ENCODE data around the gene NOTCH4. TPM values are rescaled to one million over a fixed set of nuclear protein-coding genes. Genes with fewer than 3 reads are reported as not detected.
A peak's percentile ranks its signal among the peaks of the same experiment; 100 is the strongest.
"Not testable (repeated sequence)": the region's sequence is repeated elsewhere in the genome, so short reads cannot be mapped to it uniquely, and the experiment has no call there.

The NOTCH4 gene
- total and polyA plus RNA-seq, 7 donors = 1.2 to 23.0 (median 5.4) TPM

DNA sequence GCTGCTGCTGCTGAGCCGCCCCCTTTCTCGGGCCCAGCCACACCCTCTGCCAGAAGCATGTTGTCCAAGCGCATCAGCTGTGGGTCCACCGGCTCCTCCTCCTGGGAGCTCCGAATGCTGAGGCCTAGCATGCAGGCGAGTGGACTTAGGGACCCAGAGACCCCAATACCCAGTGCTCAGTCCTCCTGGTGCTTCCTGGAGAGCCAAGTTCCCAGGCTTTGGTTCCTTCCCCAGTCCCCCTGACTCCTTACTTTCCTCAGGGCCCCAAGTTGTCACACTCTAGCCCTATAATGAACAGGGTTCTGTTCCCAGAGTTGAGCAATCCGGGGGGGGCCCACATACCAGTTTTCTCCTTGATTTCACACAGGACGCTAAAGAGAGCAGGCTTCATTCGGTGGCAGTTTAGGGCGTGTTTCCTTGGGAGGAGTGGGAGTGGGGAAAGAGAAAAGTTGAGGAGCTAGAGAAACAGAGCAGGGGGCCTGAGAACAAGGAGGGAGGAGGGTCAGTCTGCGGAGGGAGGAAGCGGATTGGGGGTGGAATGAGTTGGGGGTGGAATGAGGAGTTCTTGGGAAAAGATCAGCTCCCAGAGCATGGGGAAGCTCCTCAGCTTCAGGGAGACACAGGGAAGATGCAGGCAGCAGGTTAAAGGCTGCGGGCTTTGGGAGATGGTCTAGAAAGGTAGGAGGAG lies 35.3 kb downstream of the NOTCH4 start:
- Histone ChIP-seq H3K27ac (peak overlapping the region; percentile 93 to 100 (median 96)), H3K4me1 (peaks cover 0 to 63% (median 50%) of the 10 kb centered on the region in 4 donors), H3K9me3 (no peaks in the 10 kb centered on the region), H3K4me3 (peak overlapping the region; percentile 76 to 98 (median 92)), H3K36me3 (peaks cover 0 to 25% (median 13%) of the 10 kb centered on the region in 4 donors), H3K27me3 (no peaks in the 10 kb centered on the region)
- 26 to 41% methylated on average over 13 of the region's 13 CpGs for WGBS, 2 donors
- peak; percentile 81 for DNase-seq
- TF ChIP-seq POLR2AphosphoS5 (IDR thresholded peaks at IDR 0.05) (peak in 2 of 4 donors; percentile 14 to 47), POLR2A (IDR thresholded peaks at IDR 0.05) (no peak), EP300 (IDR thresholded peaks at IDR 0.05) (no peak)
- TF ChIP-seq, protein P1, sequence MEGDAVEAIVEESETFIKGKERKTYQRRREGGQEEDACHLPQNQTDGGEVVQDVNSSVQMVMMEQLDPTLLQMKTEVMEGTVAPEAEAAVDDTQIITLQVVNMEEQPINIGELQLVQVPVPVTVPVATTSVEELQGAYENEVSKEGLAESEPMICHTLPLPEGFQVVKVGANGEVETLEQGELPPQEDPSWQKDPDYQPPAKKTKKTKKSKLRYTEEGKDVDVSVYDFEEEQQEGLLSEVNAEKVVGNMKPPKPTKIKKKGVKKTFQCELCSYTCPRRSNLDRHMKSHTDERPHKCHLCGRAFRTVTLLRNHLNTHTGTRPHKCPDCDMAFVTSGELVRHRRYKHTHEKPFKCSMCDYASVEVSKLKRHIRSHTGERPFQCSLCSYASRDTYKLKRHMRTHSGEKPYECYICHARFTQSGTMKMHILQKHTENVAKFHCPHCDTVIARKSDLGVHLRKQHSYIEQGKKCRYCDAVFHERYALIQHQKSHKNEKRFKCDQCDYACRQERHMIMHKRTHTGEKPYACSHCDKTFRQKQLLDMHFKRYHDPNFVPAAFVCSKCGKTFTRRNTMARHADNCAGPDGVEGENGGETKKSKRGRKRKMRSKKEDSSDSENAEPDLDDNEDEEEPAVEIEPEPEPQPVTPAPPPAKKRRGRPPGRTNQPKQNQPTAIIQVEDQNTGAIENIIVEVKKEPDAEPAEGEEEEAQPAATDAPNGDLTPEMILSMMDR (IDR thresholded peaks at IDR 0.05) = no peak
- intact Hi-C loops (cut with DNase I) = loop anchor here (5.0 kb wide), 1 partner anchor 646 kb away; the partner anchor contains the start of gene DDX39B

DNA sequence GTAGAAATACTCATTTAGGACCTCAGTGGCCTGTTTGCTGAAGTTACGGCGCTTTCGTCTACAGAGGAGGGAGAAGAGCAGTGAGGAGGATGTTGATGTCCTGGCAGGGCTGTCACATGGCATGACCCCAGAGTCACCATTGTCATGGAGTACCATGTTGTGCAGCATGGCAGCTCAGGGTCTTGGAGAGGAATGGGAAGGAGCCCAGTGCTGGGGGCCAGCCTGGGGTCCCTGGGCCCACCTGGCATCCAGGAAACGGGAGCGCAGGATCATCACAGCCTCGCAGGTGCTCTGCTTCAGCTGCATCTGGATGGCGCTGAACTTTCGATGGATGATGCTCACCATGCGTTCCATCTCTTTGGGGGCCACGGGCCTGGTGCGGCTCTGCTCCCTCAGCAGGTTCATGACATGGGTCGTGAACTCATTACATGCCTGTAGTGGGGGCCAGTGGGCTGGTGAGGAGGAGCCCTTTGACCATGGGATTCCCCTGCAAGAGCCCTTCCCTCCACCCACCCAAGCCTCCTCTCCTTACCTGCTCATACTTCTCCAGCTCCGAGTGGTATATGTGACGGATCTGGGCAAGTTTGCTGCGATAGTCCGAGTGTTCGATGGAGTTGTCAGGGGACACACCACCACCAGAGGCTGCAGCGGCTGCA lies 36.0 kb downstream of the NOTCH4 start:
- 79 to 85% methylated on average over 18 of the region's 18 CpGs for WGBS, 2 donors

DNA sequence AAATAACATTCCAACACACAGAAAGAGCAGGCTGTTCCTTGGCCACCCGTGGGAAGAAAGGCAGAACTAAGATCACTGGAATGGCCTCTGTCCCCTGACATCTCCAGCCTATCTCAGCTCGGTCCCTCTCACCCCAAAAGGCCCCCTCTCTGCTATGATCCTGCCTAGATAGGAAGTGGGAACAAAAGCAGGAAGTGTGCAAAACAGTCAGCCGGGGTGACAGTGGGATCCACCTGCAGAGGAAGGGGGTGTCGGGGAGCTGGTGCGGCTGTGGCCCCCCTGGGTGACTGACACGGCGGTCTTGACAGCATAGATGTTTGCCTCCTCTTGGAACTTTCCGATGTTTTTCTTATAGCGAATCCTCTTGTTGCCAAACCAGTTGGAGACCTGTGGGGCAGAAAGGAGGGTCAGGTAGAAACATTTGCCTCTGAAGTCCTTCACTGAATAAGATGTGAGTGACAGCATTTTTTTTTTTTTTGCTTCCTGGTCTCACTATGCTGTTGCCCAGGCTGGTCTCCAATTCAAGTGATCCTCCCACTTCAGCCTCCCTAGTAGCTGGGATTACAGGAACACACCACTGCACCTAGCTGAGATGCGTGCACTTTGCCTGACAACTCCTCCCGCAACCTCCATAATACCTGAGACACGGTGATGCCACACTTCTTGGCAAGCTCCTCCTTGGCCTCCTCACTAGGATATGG lies 36.7 kb downstream of the NOTCH4 start:
- TF ChIP-seq POLR2A (IDR thresholded peaks at IDR 0.05) (no peak), EP300 (IDR thresholded peaks at IDR 0.05) (no peak), POLR2AphosphoS5 (IDR thresholded peaks at IDR 0.05) (no peak)
- TF ChIP-seq, protein P1 (IDR thresholded peaks at IDR 0.05) = no peak
- WGBS, 2 donors = 57 to 78% methylated on average over 12 of the region's 12 CpGs
- Histone ChIP-seq H3K9me3 (no peaks in the 10 kb centered on the region), H3K4me1 (peaks cover 0 to 62% (median 49%) of the 10 kb centered on the region in 4 donors), H3K27me3 (no peaks in the 10 kb centered on the region), H3K36me3 (peaks cover 0 to 39% (median 13%) of the 10 kb centered on the region in 4 donors), H3K27ac (peak overlapping the region; percentile 83 to 100 (median 96)), H3K4me3 (no peak overlapping the region)
- intact Hi-C loops (cut with DNase I) = loop anchor here (5.0 kb wide), 1 partner anchor 645 kb away; the partner anchor contains the start of gene DDX39B
- DNase-seq = no peak

More for the DNA sequence above, 36.0 kb downstream of the NOTCH4 start:
- peak overlapping the region; percentile 93 to 100 (median 96) for H3K27ac ChIP-seq
- intact Hi-C loops (cut with DNase I) = loop anchor here (5.0 kb wide), 1 partner anchor 646 kb away; the partner anchor contains the start of gene DDX39B
- H3K27me3 ChIP-seq, DNase-seq, H3K9me3 ChIP-seq: not testable (repeated sequence)
- H3K4me1 ChIP-seq = peaks cover 0 to 63% (median 50%) of the 10 kb centered on the region in 4 donors
- peak overlapping the region in 3 of 4 donors; percentile 92 to 98 (median 93) for H3K4me3 ChIP-seq
- H3K36me3 ChIP-seq = peaks cover 0 to 32% (median 13%) of the 10 kb centered on the region in 4 donors

DNA sequence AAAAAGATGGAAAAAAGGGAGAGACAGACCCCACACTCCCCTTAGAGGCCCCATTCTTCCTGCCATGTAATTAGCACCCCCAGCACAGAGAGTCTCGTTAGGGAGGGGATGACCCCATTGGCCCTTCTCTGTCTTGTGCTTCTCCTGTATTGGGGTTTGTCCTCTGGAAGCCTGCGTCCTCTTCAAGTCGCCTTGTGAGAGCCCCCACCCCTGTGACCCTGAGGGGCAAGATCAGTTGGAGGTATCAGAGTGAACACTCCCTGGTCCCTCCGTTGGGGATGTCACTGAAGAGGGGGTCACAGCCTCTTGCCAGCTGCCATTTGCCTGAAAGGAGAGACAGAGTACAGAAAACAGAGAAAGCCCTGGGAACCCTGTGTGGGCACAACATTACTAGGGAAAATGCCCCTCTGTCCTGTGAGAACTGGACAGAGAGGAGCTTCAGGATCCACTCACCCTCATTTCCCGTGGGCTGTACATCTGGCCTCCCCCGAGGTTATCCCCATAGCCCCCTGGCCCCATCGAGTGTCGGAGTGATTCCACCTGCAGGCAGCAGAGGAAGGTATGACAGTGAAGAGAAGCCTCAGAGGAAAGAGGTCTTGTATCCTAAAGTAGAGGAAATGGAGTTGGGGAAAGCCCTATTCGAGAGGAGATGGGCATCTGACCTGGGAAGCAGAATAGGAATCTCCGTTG lies 37.6 kb downstream of the NOTCH4 start:
- not testable (repeated sequence) for H3K9me3 ChIP-seq, H3K27me3 ChIP-seq, DNase-seq, H3K4me3 ChIP-seq
- Histone ChIP-seq H3K27ac (peak overlapping the region; percentile 83 to 100 (median 96)), H3K4me1 (peaks cover 0 to 67% (median 51%) of the 10 kb centered on the region in 4 donors), H3K36me3 (peaks cover 0 to 47% (median 13%) of the 10 kb centered on the region in 4 donors)
- WGBS, 2 donors = 71% methylated on average over 10 of the region's 10 CpGs
- intact Hi-C loops (cut with DNase I) = loop anchor here (5.0 kb wide), 1 partner anchor 644 kb away; the partner anchor contains the start of gene DDX39B

DNA sequence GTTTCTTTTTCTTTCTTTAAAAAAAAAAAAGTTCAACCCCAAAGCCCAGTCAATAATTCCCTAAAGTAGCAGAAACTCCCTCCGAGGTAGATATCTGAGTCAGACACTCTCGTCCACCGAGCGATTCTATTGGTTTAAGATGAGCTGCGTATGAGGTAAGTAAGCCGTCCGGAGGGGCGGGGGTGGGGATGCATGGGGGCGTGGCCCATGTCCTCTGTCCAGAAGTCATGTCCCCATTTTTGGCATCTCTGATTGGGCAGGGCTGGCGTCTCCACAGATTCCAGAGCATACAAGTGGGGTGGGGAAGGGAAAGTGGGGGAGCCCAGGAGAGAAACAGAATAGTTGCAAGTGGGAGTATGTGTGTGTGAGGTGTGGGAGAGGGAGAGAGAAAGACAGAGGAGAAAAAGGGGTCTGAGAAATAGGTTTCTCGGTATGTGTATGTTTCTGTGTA lies 38.2 kb downstream of the NOTCH4 start:
- not testable (repeated sequence) for H3K4me3 ChIP-seq, H3K27me3 ChIP-seq, H3K9me3 ChIP-seq
- H3K27ac ChIP-seq = peak overlapping the region; percentile 83 to 100 (median 96)
- TF ChIP-seq POLR2AphosphoS5 (IDR thresholded peaks at IDR 0.05) = peak in 2 of 4 donors; percentile 13 to 55
- intact Hi-C loops (cut with DNase I) = loop anchor here (5.0 kb wide), 1 partner anchor 643 kb away; the partner anchor contains the start of gene DDX39B
- DNase-seq = peak; percentile 97
- peaks cover 0 to 64% (median 45%) of the 10 kb centered on the region in 4 donors for H3K4me1 ChIP-seq
- H3K36me3 ChIP-seq = peaks cover 6 to 53% (median 19%) of the 10 kb centered on the region in 4 donors
- 24 to 40% methylated on average over 11 of the region's 11 CpGs for WGBS, 2 donors
